OCI-LY1 (cell line): ENCODE measurements around the gene FAM114A1.

ENCODE experiments used
- H2AFZ ChIP-seq: fragments of 200-600 bp; sonication (generic), shearing (Covaris generic); 2 replicates; pipeline ENCODE4 v1.6.0; 2014; ENCODE audit warnings: antibody characterized with exemption, mild to moderate bottlenecking, low read length
- H3F3A ChIP-seq: fragments of 200-600 bp; sonication (generic), shearing (Covaris generic); 2 replicates; pipeline ENCODE4 v1.6.0; 2014; ENCODE audit warnings: mild to moderate bottlenecking, antibody characterized with exemption, low read length, moderate library complexity; ENCODE audit not compliant: insufficient read depth
- H3K27ac ChIP-seq: fragments of 200-600 bp; sonication (generic); 2 replicates; pipeline ENCODE4 v1.5.1; 2014; ENCODE audit warnings: low read length, mixed run types, mild to moderate bottlenecking, low read depth; ENCODE audit not compliant: poor library complexity, severe bottlenecking
- H3K27me3 ChIP-seq: fragments of 200-600 bp; sonication (generic); 2 replicates; pipeline ENCODE4 v1.6.0; 2014; ENCODE audit warnings: antibody characterized with exemption, mild to moderate bottlenecking, low read length, moderate library complexity; ENCODE audit not compliant: insufficient read depth
- H3K36me3 ChIP-seq: fragments of 200-600 bp; sonication (generic); 2 replicates; pipeline ENCODE4 v1.6.1; 2014; ENCODE audit warnings: mild to moderate bottlenecking, antibody characterized with exemption, low read length, moderate library complexity, mixed read lengths; ENCODE audit not compliant: insufficient read depth
- H3K4me1 ChIP-seq: fragments of 200-600 bp; sonication (generic); 2 replicates; pipeline ENCODE4 v1.5.1; 2014; ENCODE audit warnings: mild to moderate bottlenecking, low read length, moderate library complexity; ENCODE audit not compliant: insufficient read depth, severe bottlenecking
- H3K4me2 ChIP-seq: fragments of 200-600 bp; sonication (generic), shearing (Covaris generic); 2 replicates; pipeline ENCODE4 v1.6.1; 2014; ENCODE audit warnings: low read length
- H3K4me3 ChIP-seq: fragments of 200-600 bp; sonication (generic); 2 replicates; pipeline ENCODE4 v1.5.1; 2014; ENCODE audit warnings: low read length, low read depth, mild to moderate bottlenecking, mixed read lengths; ENCODE audit not compliant: poor library complexity, severe bottlenecking
- H3K79me2 ChIP-seq: fragments of 200-600 bp; shearing (Covaris generic); 2 replicates; pipeline ENCODE4 v1.6.1; 2016; ENCODE audit warnings: mixed run types, low read length, mixed read lengths; ENCODE audit not compliant: insufficient read depth
- H3K9ac ChIP-seq: fragments of 200-600 bp; sonication (generic), shearing (Covaris generic); 2 replicates; pipeline ENCODE4 v1.6.1; 2014; ENCODE audit warnings: mild to moderate bottlenecking, low read length, mixed read lengths
- H3K9me2 ChIP-seq: fragments of 200-600 bp; sonication (generic), shearing (Covaris generic); 2 replicates; pipeline ENCODE4 v1.6.1; 2014; ENCODE audit warnings: low read depth, mild to moderate bottlenecking, low read length, mixed read lengths
- H3K9me3 ChIP-seq: fragments of 200-600 bp; shearing (Covaris generic); 2 replicates; pipeline ENCODE4 v1.6.1; 2014; ENCODE audit warnings: low read length, mixed read lengths
- H4K20me1 ChIP-seq: fragments of 200-600 bp; sonication (generic), shearing (Covaris generic); 2 replicates; pipeline ENCODE4 v1.6.0; 2016; ENCODE audit warnings: mild to moderate bottlenecking, low read length; ENCODE audit not compliant: insufficient read depth
- CTCF ChIP-seq: fragments of 200-600 bp; sonication (generic), shearing (Covaris generic); IDR thresholded peaks from 2 replicates; pipeline ENCODE4 v1.5.1; 2017; ENCODE audit warnings: mild to moderate bottlenecking, antibody characterized with exemption, low read length, moderate library complexity, mixed read lengths
- EZH2 ChIP-seq: fragments of 200-600 bp; sonication (generic), shearing (Covaris generic); IDR thresholded peaks from 2 replicates; pipeline ENCODE4 v1.8.0; 2017; ENCODE audit warnings: borderline replicate concordance, mixed run types, mild to moderate bottlenecking, antibody characterized with exemption, low read length, moderate library complexity, mixed read lengths

FAM114A1 gene

DNA sequence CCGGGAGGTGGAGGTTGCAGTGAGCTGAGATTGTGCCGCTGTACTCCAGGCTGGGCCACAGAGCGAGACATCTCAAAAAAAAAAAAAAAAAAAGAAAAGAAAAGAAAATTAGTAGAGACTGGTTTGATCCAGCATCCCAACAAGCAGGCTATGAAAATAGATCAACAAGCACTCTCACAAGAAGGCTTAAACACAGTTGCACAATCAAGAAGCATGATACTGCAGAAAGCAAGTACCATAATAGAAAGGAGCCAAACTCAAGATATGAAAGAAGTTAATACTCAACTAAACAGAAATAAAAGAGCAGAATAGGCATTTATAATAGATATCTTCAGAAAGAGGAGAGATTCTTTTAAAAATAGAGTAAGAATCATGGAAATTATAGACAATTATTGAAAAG lies 21.6 kb upstream of the FAM114A1 start:
- Histone ChIP-seq H3K27ac (no peak overlapping the region), H3F3A (no peaks in the 10 kb centered on the region), H4K20me1 (no peaks in the 10 kb centered on the region), H3K9me2 (no peaks in the 10 kb centered on the region), H3K4me1 (peaks cover 5% of the 10 kb centered on the region), H3K4me2 (no peak overlapping the region), H3K9ac (no peak overlapping the region), H3K36me3 (peaks cover 28% of the 10 kb centered on the region), H3K79me2 (peaks cover 4% of the 10 kb centered on the region), H3K27me3 (no peaks in the 10 kb centered on the region), H3K4me3 (no peak overlapping the region), H2AFZ (no peak overlapping the region), H3K9me3 (no peaks in the 10 kb centered on the region)
- TF ChIP-seq EZH2 (no peak), CTCF (no peak)

- peaks cover 26% of the 10 kb centered on the region for H3K79me2 ChIP-seq
- peaks cover 59% of the 10 kb centered on the region for H3K4me1 ChIP-seq
- H3K9me3 ChIP-seq = no peaks in the 10 kb centered on the region
- peak overlapping the region; percentile 72 for H3K4me3 ChIP-seq
- H3K27ac ChIP-seq = peak overlapping the region; percentile 95
- peak overlapping the region; percentile 82 for H3K4me2 ChIP-seq
- H3K36me3 ChIP-seq = no peaks in the 10 kb centered on the region
- no peaks in the 10 kb centered on the region for H4K20me1 ChIP-seq
- no peaks in the 10 kb centered on the region for H3F3A ChIP-seq
- H3K9me2 ChIP-seq = no peaks in the 10 kb centered on the region
- H3K9ac ChIP-seq = peak overlapping the region; percentile 87
- TF ChIP-seq CTCF (no peak), EZH2 (no peak)
- 0 out of 2 replicates have a peak overlapping the region, but pooled peaks have one; percentile 11 for H2AFZ ChIP-seq
- H3K27me3 ChIP-seq = no peaks in the 10 kb centered on the region
Observed at GRCh38 chr4:38855466-38855865, 12.1 kb upstream of the FAM114A1 start.

DNA sequence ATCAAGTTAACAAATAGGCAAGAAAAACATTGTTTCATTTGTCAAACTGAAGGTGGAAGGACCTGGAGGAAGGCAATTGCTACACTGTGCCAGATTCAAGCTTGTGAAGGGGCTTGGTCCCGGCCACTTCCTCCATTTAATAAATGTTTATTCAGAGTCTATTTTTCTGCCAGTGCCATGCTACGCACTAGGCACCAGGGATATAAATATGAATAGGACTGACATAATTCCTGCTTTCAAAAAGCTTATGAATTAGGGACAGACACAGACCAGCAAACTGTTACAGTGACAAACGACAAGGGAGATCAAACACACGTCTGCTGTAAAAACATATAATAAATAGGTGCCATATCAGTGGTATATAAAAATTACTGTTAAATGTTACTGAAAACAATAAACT lies 11.6 kb upstream of the FAM114A1 start:
- Histone ChIP-seq H3K4me1 (peaks cover 62% of the 10 kb centered on the region), H3F3A (no peaks in the 10 kb centered on the region), H3K9me3 (no peaks in the 10 kb centered on the region), H3K27me3 (no peaks in the 10 kb centered on the region), H3K4me3 (peak overlapping the region; percentile 72), H3K4me2 (peak overlapping the region; percentile 82), H3K9ac (peak overlapping the region; percentile 87), H2AFZ (no peak overlapping the region), H3K36me3 (no peaks in the 10 kb centered on the region), H3K27ac (peak overlapping the region; percentile 95), H4K20me1 (no peaks in the 10 kb centered on the region), H3K9me2 (no peaks in the 10 kb centered on the region), H3K79me2 (peaks cover 26% of the 10 kb centered on the region)
- TF ChIP-seq EZH2 (no peak), CTCF (no peak)
